HEK293 (cell line): ENCODE results near the gene LRRC7.

Source experiments
- CTCF ChIP-seq: fragments of 450-650 bp; formaldehyde crosslinking; IDR thresholded peaks from 2 replicates; pipeline ENCODE4 v1.5.1; 2016; ENCODE audit warnings: missing biosample characterization, missing genetic modification characterization
- REST ChIP-seq: fragments of 450-650 bp; formaldehyde crosslinking; IDR thresholded peaks from 2 replicates; pipeline ENCODE4 v1.5.1; 2016; ENCODE audit warnings: missing biosample characterization, missing genetic modification characterization
- ZBTB44 ChIP-seq: fragments of 450-650 bp; IDR thresholded peaks from 2 replicates; pipeline ENCODE4 v1.5.1; 2018; ENCODE audit warnings: missing biosample characterization, mild to moderate bottlenecking, missing genetic modification characterization

GRCh38 chr1:69836971-69837636, 269.4 kb downstream of the LRRC7 start:
- TF ChIP-seq ZBTB44 (tag by site-specific recombination) (no peak), CTCF (tag by site-specific recombination) (no peak), REST (tag by site-specific recombination) (no peak)
